HG03558 (cell line): ENCODE data around the gene RPS2.
"Not testable (repeated sequence)": the region's sequence is repeated elsewhere in the genome, so short reads cannot be mapped to it uniquely, and the experiment has no call there.

Source experiments
- ATAC-seq: cut with Tn5 transposase; IDR thresholded peaks from one replicate; pipeline ENCODE4 v1.9.1; 2021; ENCODE audit warnings: moderate number of reproducible peaks; ENCODE audit not compliant: unreplicated experiment; ENCODE audit errors: extremely low read depth

RPS2 gene

GRCh38 chr16:1929105-1929504 lies 35.5 kb downstream of the RPS2 start:
- ATAC-seq = no peak

GRCh38 chr16:1926271-1926670 lies 38.4 kb downstream of the RPS2 start:
- no peak for ATAC-seq

GRCh38 chr16:1924095-1924494 lies 40.5 kb downstream of the RPS2 start:
- no peak for ATAC-seq

GRCh38 chr16:1923299-1924034 lies 41.2 kb downstream of the RPS2 start:
- ATAC-seq = no peak

- ATAC-seq = no peak
Measured at GRCh38 chr16:1922357-1922756, 42.3 kb downstream of the RPS2 start.

- ATAC-seq = no peak
Measured at GRCh38 chr16:1920727-1921171, 43.9 kb downstream of the RPS2 start.

GRCh38 chr16:1920122-1920521 lies 44.5 kb downstream of the RPS2 start:
- not testable (repeated sequence) for ATAC-seq

GRCh38 chr16:1919327-1919998 lies 45.2 kb downstream of the RPS2 start:
- no peak for ATAC-seq

GRCh38 chr16:1918351-1919326 lies 46.0 kb downstream of the RPS2 start, which contains the start of gene HS3ST6:
Gene HS3ST6, minus strand, starts transcription at chr16:1918415. Its CDS starts 92 bp downstream, at chr16:1918323.
- ATAC-seq = no peak

- ATAC-seq = no peak
Measured at GRCh38 chr16:1917665-1918350, 46.8 kb downstream of the RPS2 start.

GRCh38 chr16:1917056-1917664 lies 47.5 kb downstream of the RPS2 start:
- no peak for ATAC-seq

GRCh38 chr16:1916640-1916990 lies 48.0 kb downstream of the RPS2 start:
- no peak for ATAC-seq

GRCh38 chr16:1915732-1916639 lies 48.6 kb downstream of the RPS2 start:
- no peak for ATAC-seq

GRCh38 chr16:1914988-1915387 lies 49.6 kb downstream of the RPS2 start:
- ATAC-seq = no peak

GRCh38 chr16:1914084-1914608 lies 50.5 kb downstream of the RPS2 start:
- ATAC-seq = no peak

- ATAC-seq = no peak
Measured at GRCh38 chr16:1913327-1914083, 51.1 kb downstream of the RPS2 start.

- ATAC-seq = no peak
Measured at GRCh38 chr16:1912215-1912543, 52.4 kb downstream of the RPS2 start.
